OCI-LY7 (cell line): ENCODE results near the gene WDR90. TPM values are rescaled to one million over a fixed set of nuclear protein-coding genes. Genes with fewer than 3 reads are reported as not detected.

Source experiments
- BruUV-seq: library from RNA; stranded (reverse); fragments of 400-500 nt; replicated peaks from 2 replicates; lab custom pipeline; 2021; lab: Mats Ljungman, UMichigan
- CTCF ChIA-PET: fragments of 300-600 bp; sonication (Branson Sonifier 250); formaldehyde crosslinking; loops from one replicate; lab custom pipeline; 2022; ENCODE audit warnings: antibody characterized with exemption; ENCODE audit not compliant: unreplicated experiment; lab: Charles Lee
- POLR2A ChIA-PET: fragments of 300-600 bp; sonication (Branson Sonifier 250); formaldehyde crosslinking; loops from one replicate; lab custom pipeline; 2022; ENCODE audit warnings: antibody characterized with exemption; lab: Charles Lee
- DNase-seq: peaks from one replicate; pipeline ENCODE4 v3.0.0-alpha.2; 2015; ENCODE audit warnings: low spot score
- H2AFZ ChIP-seq: fragments of 200-600 bp; sonication (generic), shearing (Covaris generic); 2 replicates; pipeline ENCODE4 v1.6.1; 2014; ENCODE audit warnings: mild to moderate bottlenecking, antibody characterized with exemption, low read length, moderate library complexity
- H3K27ac ChIP-seq: fragments of 200-600 bp; sonication (generic); 2 replicates; pipeline ENCODE4 v1.5.1; 2014; ENCODE audit warnings: mixed run types, low read depth, mild to moderate bottlenecking, moderate library complexity, low read length, inconsistent platforms; ENCODE audit not compliant: poor library complexity, severe bottlenecking
- H3K36me3 ChIP-seq: fragments of 200-600 bp; sonication (generic); 2 replicates; pipeline ENCODE4 v1.6.1; 2014; ENCODE audit warnings: mild to moderate bottlenecking, antibody characterized with exemption, low read length, moderate library complexity, mixed read lengths; ENCODE audit not compliant: insufficient read depth
- H3K4me1 ChIP-seq: fragments of 200-600 bp; sonication (generic); 2 replicates; pipeline ENCODE4 v1.5.1; 2014; ENCODE audit warnings: mild to moderate bottlenecking, low read length; ENCODE audit not compliant: insufficient read depth, poor library complexity, severe bottlenecking
- H3K4me2 ChIP-seq: fragments of 200-600 bp; sonication (generic); 2 replicates; pipeline ENCODE4 v1.6.1; 2014; ENCODE audit warnings: mild to moderate bottlenecking, low read length
- H3K4me3 ChIP-seq: fragments of 200-600 bp; sonication (generic); 2 replicates; pipeline ENCODE4 v1.5.1; 2014; ENCODE audit warnings: mild to moderate bottlenecking, low read depth, low read length; ENCODE audit not compliant: poor library complexity, severe bottlenecking
- H3K79me2 ChIP-seq: fragments of 200-600 bp; sonication (generic); 2 replicates; pipeline ENCODE4 v1.6.1; 2016; ENCODE audit warnings: low read depth, mild to moderate bottlenecking, low read length, moderate library complexity, mixed read lengths; ENCODE audit not compliant: insufficient read depth
- H3K9me2 ChIP-seq: fragments of 200-600 bp; sonication (generic); 2 replicates; pipeline ENCODE4 v1.6.1; 2016; ENCODE audit warnings: mild to moderate bottlenecking, low read length, mixed read lengths; ENCODE audit not compliant: insufficient read depth
- H3K9me3 ChIP-seq: fragments of 200-600 bp; sonication (generic); 2 replicates; pipeline ENCODE4 v1.6.1; 2014; ENCODE audit warnings: mild to moderate bottlenecking, mixed run types, low read length, mixed read lengths
- H4K20me1 ChIP-seq: fragments of 200-600 bp; sonication (generic); 2 replicates; pipeline ENCODE4 v1.6.1; 2014; ENCODE audit warnings: mild to moderate bottlenecking, antibody characterized with exemption, low read length, moderate library complexity, mixed read lengths; ENCODE audit not compliant: insufficient read depth
- CTCF ChIP-seq: fragments of 200-600 bp; sonication (generic); conservative IDR thresholded peaks from 2 replicates; pipeline ENCODE4 v1.5.1; 2014; ENCODE audit warnings: mild to moderate bottlenecking, antibody characterized with exemption, low read length, moderate library complexity, mixed read lengths
- EZH2phosphoT487 ChIP-seq: fragments of 200-600 bp; sonication (generic); IDR thresholded peaks from 2 replicates; pipeline ENCODE4 v1.6.1; 2018; ENCODE audit warnings: low read depth, borderline replicate concordance, mild to moderate bottlenecking, mixed run types, antibody characterized with exemption, low read length, moderate library complexity, mixed read lengths
- intact Hi-C: fragments of 100-400 bp; cut with micrococcal nuclease; formaldehyde crosslinking; loops from one replicate; pipeline ENCODE4 v1.10.0; 2022; ENCODE audit not compliant: unreplicated experiment
- total RNA-seq, 2 experiments: library from RNA; depleted of rRNA in 1 of 2; stranded (reverse); fragments of >200 nt in 1 of 2; shearing (Covaris generic) in 1 of 2; gene quantifications; 2 replicates each; pipeline ENCODE4 v1.2.3, GENCODE V29; 2014 to 2022

Gene WDR90
- total RNA-seq, 2 experiments from 2014 or later, result 110 to 153 TPM

GRCh38 chr16:645852-646678 is 3.1 kb upstream of the WDR90 start:
- Histone ChIP-seq H2AFZ (no peak overlapping the region), H3K36me3 (no peaks in the 10 kb centered on the region; the same call in 1 of the 2 replicates), H3K4me1 (peaks cover 37% of the 10 kb centered on the region), H3K79me2 (peaks cover 4% of the 10 kb centered on the region; the same call in 1 of the 2 replicates), H3K9me2 (no peaks in the 10 kb centered on the region), H3K9me3 (no peaks in the 10 kb centered on the region), H4K20me1 (no peaks in the 10 kb centered on the region), H3K4me2 (no peak overlapping the region), H3K4me3 (no peak overlapping the region), H3K27ac (no peak overlapping the region)
- POLR2A ChIA-PET, result no interaction called here
- CTCF ChIA-PET, result no interaction called here
- no peak for DNase-seq
- TF ChIP-seq EZH2phosphoT487, result no peak
- no peak for TF ChIP-seq CTCF
- BruUV-seq, result no TSS peak
- intact Hi-C loops, result no loop called here

- no peak overlapping the region for H3K4me2 ChIP-seq
- peaks cover 4% of the 10 kb centered on the region; the same call in 1 of the 2 replicates for H3K79me2 ChIP-seq
- no peaks in the 10 kb centered on the region for H3K9me3 ChIP-seq
- no peak for DNase-seq
- H3K4me1 ChIP-seq, result peaks cover 32% of the 10 kb centered on the region
- H4K20me1 ChIP-seq, result no peaks in the 10 kb centered on the region
- H3K9me2 ChIP-seq, result no peaks in the 10 kb centered on the region
- H3K4me3 ChIP-seq, result no peak overlapping the region
- no peaks in the 10 kb centered on the region; the same call in 1 of the 2 replicates for H3K36me3 ChIP-seq
- intact Hi-C loops, result no loop called here
- CTCF ChIA-PET, result no interaction called here
- H2AFZ ChIP-seq, result no peak overlapping the region
- TF ChIP-seq EZH2phosphoT487 (no peak), CTCF (no peak)
- BruUV-seq, result no TSS peak
- H3K27ac ChIP-seq, result no peak overlapping the region
- POLR2A ChIA-PET, result no interaction called here
These were observed 2.4 kb upstream of the WDR90 start for GRCh38 chr16:646679-647172.
